ENCODE results near the gene RTN4RL1. TPM values are rescaled to one million over a fixed set of nuclear protein-coding genes. Genes with fewer than 3 reads are reported as not detected.

The RTN4RL1 gene
- total and polyA plus RNA-seq, 9 of the 15 experiments (the other 6 are each of a cell fraction or from before 2014, with no cell fraction given), result 0.04 to 0.06 (median 0.04) TPM; not detected in 5

DNA sequence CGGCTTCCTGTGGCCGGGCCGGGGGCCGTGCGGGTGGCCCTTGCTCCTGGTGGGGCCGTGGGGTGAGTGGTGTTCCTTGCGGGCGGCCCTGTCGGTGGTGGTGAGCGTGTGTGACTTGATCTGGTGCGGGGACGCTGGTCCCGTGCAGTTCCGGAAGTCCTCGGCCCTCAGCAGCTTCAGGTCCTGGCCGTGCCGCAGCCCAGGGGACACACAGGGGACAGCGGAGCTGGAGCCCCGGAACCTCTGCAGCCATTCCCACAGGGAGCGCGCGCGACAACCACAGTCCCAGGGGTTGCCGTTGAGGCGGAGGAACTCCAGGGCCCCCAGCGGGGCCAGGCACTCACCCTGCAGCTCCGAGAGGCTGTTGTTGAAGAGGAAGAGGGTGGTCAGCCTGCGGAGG is 88.4 kb downstream of the RTN4RL1 start (continued):
- TF ChIP-seq, protein P1, sequence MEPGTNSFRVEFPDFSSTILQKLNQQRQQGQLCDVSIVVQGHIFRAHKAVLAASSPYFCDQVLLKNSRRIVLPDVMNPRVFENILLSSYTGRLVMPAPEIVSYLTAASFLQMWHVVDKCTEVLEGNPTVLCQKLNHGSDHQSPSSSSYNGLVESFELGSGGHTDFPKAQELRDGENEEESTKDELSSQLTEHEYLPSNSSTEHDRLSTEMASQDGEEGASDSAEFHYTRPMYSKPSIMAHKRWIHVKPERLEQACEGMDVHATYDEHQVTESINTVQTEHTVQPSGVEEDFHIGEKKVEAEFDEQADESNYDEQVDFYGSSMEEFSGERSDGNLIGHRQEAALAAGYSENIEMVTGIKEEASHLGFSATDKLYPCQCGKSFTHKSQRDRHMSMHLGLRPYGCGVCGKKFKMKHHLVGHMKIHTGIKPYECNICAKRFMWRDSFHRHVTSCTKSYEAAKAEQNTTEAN (CRISPR knock-in tag; IDR thresholded peaks at IDR 0.05), result no peak
- TF ChIP-seq STAT5A (IDR thresholded peaks at IDR 0.05; ENCODE audit: borderline replicate concordance, low read length) (no peak), CEBPG (CRISPR knock-in tag; IDR thresholded peaks at IDR 0.05) (no peak), CEBPG (tag; conservative IDR thresholded peaks at IDR 0.05 in 1 of 2, IDR thresholded peaks at IDR 0.05 in 1 of 2) (no peak), SP2 (IDR thresholded peaks at IDR 0.05; ENCODE audit: extremely low read depth, low read depth, low read length, poor library complexity, severe bottlenecking) (no peak), ZNF717 (CRISPR knock-in tag; IDR thresholded peaks at IDR 0.05) (no peak), CREM (IDR thresholded peaks at IDR 0.05; ENCODE audit: low read depth) (no peak), KHSRP (IDR thresholded peaks at IDR 0.05) (no peak), SNRNP70 (optimal IDR thresholded peaks at IDR 0.05; ENCODE audit: low read depth, low read length) (no peak), TARDBP (IDR thresholded peaks at IDR 0.05) (no peak)
- TF ChIP-seq, protein P2, sequence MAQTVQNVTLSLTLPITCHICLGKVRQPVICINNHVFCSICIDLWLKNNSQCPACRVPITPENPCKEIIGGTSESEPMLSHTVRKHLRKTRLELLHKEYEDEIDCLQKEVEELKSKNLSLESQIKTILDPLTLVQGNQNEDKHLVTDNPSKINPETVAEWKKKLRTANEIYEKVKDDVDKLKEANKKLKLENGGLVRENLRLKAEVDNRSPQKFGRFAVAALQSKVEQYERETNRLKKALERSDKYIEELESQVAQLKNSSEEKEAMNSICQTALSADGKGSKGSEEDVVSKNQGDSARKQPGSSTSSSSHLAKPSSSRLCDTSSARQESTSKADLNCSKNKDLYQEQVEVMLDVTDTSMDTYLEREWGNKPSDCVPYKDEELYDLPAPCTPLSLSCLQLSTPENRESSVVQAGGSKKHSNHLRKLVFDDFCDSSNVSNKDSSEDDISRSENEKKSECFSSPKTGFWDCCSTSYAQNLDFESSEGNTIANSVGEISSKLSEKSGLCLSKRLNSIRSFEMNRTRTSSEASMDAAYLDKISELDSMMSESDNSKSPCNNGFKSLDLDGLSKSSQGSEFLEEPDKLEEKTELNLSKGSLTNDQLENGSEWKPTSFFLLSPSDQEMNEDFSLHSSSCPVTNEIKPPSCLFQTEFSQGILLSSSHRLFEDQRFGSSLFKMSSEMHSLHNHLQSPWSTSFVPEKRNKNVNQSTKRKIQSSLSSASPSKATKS (CRISPR knock-in tag; IDR thresholded peaks at IDR 0.05), result no peak
